Activated CD8-positive, alpha-beta T cell treated with anti-CD3 and anti-CD28 coated beads, Interleukin-2, amount 10 ng/mL, durations not matched to agents 7 days and 5 days (primary cell): ENCODE results near the gene PACS1. TPM values are rescaled to one million over a fixed set of nuclear protein-coding genes. Genes with fewer than 3 reads are reported as not detected.

Source experiments
- ATAC-seq: fragments of 150-1000 bp; cut with Tn5 transposase; one replicate; pipeline ENCODE4 v1.10.0; 2021; ENCODE audit warnings: moderate library complexity
- CTCF ChIA-PET: fragments of 350-600 bp; sonication (Branson Sonifier 250); formaldehyde crosslinking; loops from one replicate; lab custom pipeline; 2021; ENCODE audit warnings: antibody characterized with exemption; lab: Charles Lee
- POLR2A ChIA-PET: fragments of 350-600 bp; sonication (Branson Sonifier 250); formaldehyde crosslinking; loops from one replicate; lab custom pipeline; 2021; ENCODE audit warnings: antibody characterized with exemption; lab: Charles Lee
- DNase-seq: peaks from one replicate; pipeline ENCODE4 v3.0.0-alpha.2; 2020
- H3K27ac Mint-ChIP-seq: one replicate; pipeline ENCODE4 v1.8.0; 2021; ENCODE audit warnings: mild to moderate bottlenecking, mixed read lengths
- H3K27me3 Mint-ChIP-seq: one replicate; pipeline ENCODE4 v1.8.0; 2021; ENCODE audit warnings: low read depth, mixed read lengths
- H3K36me3 Mint-ChIP-seq: one replicate; pipeline ENCODE4 v1.8.0; 2021; ENCODE audit warnings: low read depth, mixed read lengths
- H3K4me1 Mint-ChIP-seq: one replicate; pipeline ENCODE4 v1.8.0; 2021; ENCODE audit warnings: low read depth, mixed read lengths
- H3K4me3 Mint-ChIP-seq: one replicate; pipeline ENCODE4 v1.8.0; 2021; ENCODE audit warnings: mild to moderate bottlenecking, mixed read lengths
- H3K9me3 Mint-ChIP-seq: one replicate; pipeline ENCODE4 v1.8.0; 2022; ENCODE audit warnings: mixed read lengths; ENCODE audit not compliant: insufficient read depth
- total RNA-seq, 2 experiments: library from RNA; stranded (reverse); gene quantifications; one replicate each; pipeline ENCODE4 v1.2.3, GENCODE V29; 2021

PACS1 gene
- total RNA-seq, 2 experiments from 2014 or later, result 84.6 to 91.6 TPM

DNA sequence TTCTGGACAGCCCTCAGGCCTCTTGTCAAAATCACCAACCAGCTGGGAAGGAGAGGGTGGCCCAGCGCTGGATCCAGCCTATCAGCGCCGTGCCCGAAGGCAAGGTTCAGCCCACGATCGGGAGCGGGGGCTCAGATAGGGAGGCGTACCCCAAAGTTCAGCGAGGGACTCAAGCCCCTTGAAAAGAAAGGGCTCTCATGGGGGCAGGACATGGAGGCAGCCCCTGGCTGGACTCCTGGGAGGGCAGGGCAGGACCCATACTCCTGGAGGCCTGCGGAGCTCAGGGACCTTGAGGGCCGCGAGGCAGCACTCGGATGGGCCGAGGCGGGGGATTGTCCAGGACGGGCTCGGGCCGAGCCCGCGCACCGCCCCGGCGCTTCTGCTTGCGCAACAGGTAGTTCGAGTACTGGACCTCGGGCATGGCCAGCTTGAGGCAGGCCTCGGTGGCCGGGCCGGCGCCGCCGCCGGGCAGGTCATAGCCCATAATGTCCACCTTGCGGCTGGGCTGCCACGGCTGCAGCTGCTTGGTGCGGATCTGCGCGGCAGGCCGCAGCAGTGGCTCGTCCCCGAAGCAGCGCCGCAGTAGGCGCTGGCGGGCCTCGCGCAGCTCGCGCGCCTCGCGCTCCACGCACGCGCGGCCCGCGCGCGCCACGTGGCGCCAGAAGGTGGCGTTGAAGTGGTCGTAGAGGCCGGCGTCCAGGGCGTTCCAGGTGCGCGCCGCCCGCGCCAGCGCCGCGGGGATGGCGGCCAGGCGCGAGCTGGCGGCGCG lies 27.7 kb upstream of the PACS1 start:
- Mint-ChIP-seq H3K27me3 (no peaks in the 10 kb centered on the region), H3K36me3 (no peaks in the 10 kb centered on the region), H3K9me3 (no peaks in the 10 kb centered on the region), H3K4me3 (no peak overlapping the region), H3K4me1 (peaks cover 9% of the 10 kb centered on the region), H3K27ac (no peak overlapping the region)
- DNase-seq (no peak), ATAC-seq (no peak)
- POLR2A ChIA-PET, result interaction anchor here (1.0 kb wide), 1 partner anchor 10 kb away, joined by 3 read pairs; the partner anchor contains the start of gene SF3B2
- CTCF ChIA-PET, result interaction anchor here (0.6 to 1.6 kb wide), 2 partner anchors 8 to 1193 kb away, joined by 3 read pairs; no protein-coding TSS in a partner anchor

- CTCF ChIA-PET, result interaction anchor here (0.6 to 4.0 kb wide), 16 partner anchors 7 to 1194 kb away, joined by 3 to 61 read pairs (median 6); partner anchors contain the start of genes BANF1, CATSPER1, KAT5 and PACS1
- DNase-seq (no peak), ATAC-seq (no peak)
- Mint-ChIP-seq H3K27ac (no peak overlapping the region), H3K27me3 (peaks cover 4% of the 10 kb centered on the region), H3K9me3 (no peaks in the 10 kb centered on the region), H3K4me1 (peaks cover 9% of the 10 kb centered on the region), H3K36me3 (no peaks in the 10 kb centered on the region), H3K4me3 (no peak overlapping the region)
- POLR2A ChIA-PET, result interaction anchor here (1.0 kb wide), 1 partner anchor 9 kb away, joined by 3 read pairs; the partner anchor contains the start of gene SF3B2
Measured at GRCh38 chr11:66042996-66043906, 26.8 kb upstream of the PACS1 start.

GRCh38 chr11:66044757-66045156 lies 25.3 kb upstream of the PACS1 start:
- no peak for DNase-seq
- Mint-ChIP-seq H3K9me3 (no peaks in the 10 kb centered on the region), H3K36me3 (no peaks in the 10 kb centered on the region), H3K4me1 (peaks cover 14% of the 10 kb centered on the region), H3K27me3 (peaks cover 11% of the 10 kb centered on the region), H3K4me3 (no peak overlapping the region), H3K27ac (no peak overlapping the region)
- ATAC-seq, result peak; percentile 7
- CTCF ChIA-PET, result interaction anchor here (0.6 to 4.0 kb wide), 55 partner anchors 8 to 392 kb away, joined by 3 to 61 read pairs (median 4); partner anchors contain the start of genes BANF1, CATSPER1, CST6 and EIF1AD
- POLR2A ChIA-PET, result interaction anchor here (1.2 to 1.5 kb wide), 2 partner anchors 15 to 42 kb away, joined by 3 read pairs; partner anchors contain the start of genes BANF1 and EIF1AD

DNA sequence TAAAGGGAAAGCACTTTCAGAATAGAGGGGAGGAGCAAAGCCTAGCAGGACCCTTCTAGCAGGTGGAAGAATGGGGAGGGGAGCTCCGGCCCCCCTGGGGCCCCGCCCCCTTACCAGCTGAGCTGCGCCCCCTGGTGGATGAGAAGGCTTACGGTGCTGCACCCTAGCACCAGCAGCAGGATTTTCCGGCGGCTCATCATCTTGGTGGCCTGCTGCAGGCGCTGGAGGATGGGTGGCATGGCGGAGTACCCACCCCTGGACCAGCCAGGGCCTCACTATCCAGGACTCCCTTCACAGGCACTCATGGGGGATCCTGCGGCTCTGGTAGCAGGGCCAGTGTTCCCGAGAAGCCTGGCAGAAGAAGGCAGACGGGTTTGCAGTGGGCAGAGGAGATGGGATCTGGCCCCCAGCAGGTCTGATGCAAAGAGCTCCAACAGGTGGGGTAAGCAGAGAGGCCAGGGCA lies 24.9 kb upstream of the PACS1 start:
- POLR2A ChIA-PET, result interaction anchor here (1.2 to 1.5 kb wide), 2 partner anchors 15 to 43 kb away, joined by 3 read pairs; partner anchors contain the start of genes BANF1 and EIF1AD
- peak; percentile 95 for ATAC-seq
- H3K27ac Mint-ChIP-seq, result no peak overlapping the region

GRCh38 chr11:66046901-66047300 lies 23.2 kb upstream of the PACS1 start:
- peaks cover 25% of the 10 kb centered on the region for H3K4me1 Mint-ChIP-seq
- H3K27ac Mint-ChIP-seq, result no peak overlapping the region
- peaks cover 11% of the 10 kb centered on the region for H3K27me3 Mint-ChIP-seq
- no peak overlapping the region for H3K4me3 Mint-ChIP-seq
- DNase-seq, result no peak
- H3K9me3 Mint-ChIP-seq, result no peaks in the 10 kb centered on the region
- POLR2A ChIA-PET, result no interaction called here
- CTCF ChIA-PET, result interaction anchor here (0.6 to 4.0 kb wide), 6 partner anchors 12 to 357 kb away, joined by 3 to 61 read pairs (median 13); partner anchors contain the start of gene PACS1
- ATAC-seq, result no peak
- no peaks in the 10 kb centered on the region for H3K36me3 Mint-ChIP-seq

More for the DNA sequence above, 24.9 kb upstream of the PACS1 start:
- Mint-ChIP-seq H3K27me3 (peaks cover 11% of the 10 kb centered on the region), H3K4me3 (no peak overlapping the region), H3K4me1 (peaks cover 14% of the 10 kb centered on the region), H3K9me3 (no peaks in the 10 kb centered on the region), H3K36me3 (no peaks in the 10 kb centered on the region)
- CTCF ChIA-PET, result interaction anchor here (0.6 to 4.0 kb wide), 55 partner anchors 8 to 392 kb away, joined by 3 to 61 read pairs (median 4); partner anchors contain the start of genes BANF1, CATSPER1, CST6 and EIF1AD
- peak; percentile 86 for DNase-seq

DNA sequence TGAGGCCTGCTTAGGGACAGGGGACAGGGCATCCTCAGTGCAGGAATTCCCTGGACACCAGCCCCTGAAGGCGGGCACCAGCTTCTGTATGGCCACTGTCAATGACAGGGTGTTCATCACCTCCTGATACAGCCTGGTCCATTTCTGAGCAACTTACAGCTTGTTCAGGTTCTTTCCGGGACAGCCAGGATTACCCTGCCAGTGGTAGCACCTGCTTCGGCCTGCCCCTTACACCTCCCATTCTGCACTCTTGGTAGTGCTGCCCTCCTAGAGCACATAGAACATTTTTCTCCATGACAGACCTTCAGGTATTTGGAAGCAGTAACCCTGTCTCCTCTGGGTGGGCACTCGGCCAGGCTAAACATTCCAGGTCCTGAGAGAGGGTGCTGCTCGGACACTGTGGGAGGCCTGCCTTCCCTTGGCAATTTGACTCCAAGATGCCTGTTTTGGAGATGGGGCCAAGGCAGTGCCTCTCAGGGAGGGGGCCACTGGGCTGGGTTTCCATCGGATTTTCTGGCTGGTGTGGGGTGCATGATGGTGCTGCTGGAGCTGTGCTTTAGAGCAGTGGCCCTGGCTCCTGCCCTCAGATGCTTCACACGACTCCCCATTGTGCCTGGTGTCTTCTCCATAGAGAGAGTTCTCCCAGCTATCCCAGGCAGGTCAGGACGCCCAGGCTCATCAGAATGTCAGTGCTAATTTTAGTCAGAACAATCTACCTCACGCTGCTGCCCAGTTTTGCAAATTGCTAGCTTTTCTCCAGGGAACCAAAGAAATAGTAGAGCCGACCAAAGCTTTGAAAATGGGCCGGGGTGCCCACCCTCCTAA lies 22.3 kb upstream of the PACS1 start:
- ChIA-PET POLR2A (interaction anchor here (0.6 kb wide), 1 partner anchor 790 kb away, joined by 3 read pairs; no protein-coding TSS in a partner anchor), CTCF (interaction anchor here (0.6 to 4.0 kb wide), 5 partner anchors 20 to 358 kb away, joined by 3 to 61 read pairs (median 3); partner anchors contain the start of gene PACS1)

GRCh38 chr11:66048547-66049323 lies 21.3 kb upstream of the PACS1 start, which contains the start of gene GAL3ST3:
Gene GAL3ST3, minus strand, starts transcription at chr11:66049161. Its CDS starts 3,746 bp downstream, at chr11:66045415.
- H3K36me3 Mint-ChIP-seq, result peaks cover 13% of the 10 kb centered on the region
- DNase-seq, result no peak
- H3K27me3 Mint-ChIP-seq, result peaks cover 11% of the 10 kb centered on the region
- ATAC-seq, result no peak
- H3K27ac Mint-ChIP-seq, result no peak within 1 kb of the TSS
- CTCF ChIA-PET, result interaction anchor here (0.7 to 1.2 kb wide), 3 partner anchors 19 to 269 kb away, joined by 3 to 4 read pairs (median 3); no protein-coding TSS in a partner anchor
- no peaks in the 10 kb centered on the region for H3K9me3 Mint-ChIP-seq
- POLR2A ChIA-PET, result interaction anchor here (0.6 kb wide), 1 partner anchor 789 kb away, joined by 3 read pairs; no protein-coding TSS in a partner anchor
- peaks cover 40% of the 10 kb centered on the region for H3K4me1 Mint-ChIP-seq
- H3K4me3 Mint-ChIP-seq, result peak within 1 kb of the TSS; percentile 31

More for the DNA sequence above, 22.3 kb upstream of the PACS1 start:
- Mint-ChIP-seq H3K27ac (no peak overlapping the region), H3K4me3 (no peak overlapping the region), H3K27me3 (peaks cover 11% of the 10 kb centered on the region), H3K36me3 (peaks cover 5% of the 10 kb centered on the region), H3K4me1 (peaks cover 30% of the 10 kb centered on the region), H3K9me3 (no peaks in the 10 kb centered on the region)
- ATAC-seq (no peak), DNase-seq (no peak)

DNA sequence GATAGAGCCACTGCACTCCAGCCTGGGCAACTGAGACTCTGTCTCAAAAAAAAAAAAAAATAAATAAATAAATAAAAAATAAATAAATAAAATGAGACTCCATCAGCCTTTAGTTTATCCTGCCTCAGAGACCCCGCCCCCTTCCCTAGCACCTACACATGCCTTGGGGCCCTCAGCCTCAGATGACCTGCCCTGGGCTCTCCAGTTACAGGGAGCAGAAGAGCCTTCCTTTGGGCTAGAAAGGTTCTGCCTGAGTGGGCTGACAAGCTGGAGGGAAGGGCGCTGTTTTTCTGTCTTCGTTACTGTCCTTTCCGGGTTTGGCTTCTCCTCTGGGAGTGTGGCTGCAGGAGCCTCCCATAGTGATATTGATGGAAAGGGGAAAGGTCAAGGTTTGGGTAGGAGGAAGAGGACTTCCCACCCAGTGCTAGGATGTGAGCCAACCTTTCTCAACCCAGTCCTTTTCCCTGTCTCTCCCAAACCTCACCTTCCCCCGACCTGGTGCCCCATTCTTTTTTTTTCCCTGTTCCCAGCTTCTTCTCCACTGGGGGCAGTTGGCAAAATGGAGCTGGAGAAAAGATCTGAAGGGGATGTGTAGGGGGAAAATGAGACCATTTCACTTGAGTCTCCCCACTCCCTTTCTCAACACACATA lies 19.4 kb upstream of the PACS1 start:
- Mint-ChIP-seq H3K27ac (peak overlapping the region; percentile 82), H3K27me3 (peaks cover 11% of the 10 kb centered on the region), H3K9me3 (no peaks in the 10 kb centered on the region), H3K4me3 (peak overlapping the region; percentile 100), H3K4me1 (peaks cover 37% of the 10 kb centered on the region), H3K36me3 (peaks cover 28% of the 10 kb centered on the region)
- POLR2A ChIA-PET, result interaction anchor here (1.2 to 2.8 kb wide), 2 partner anchors 18 to 192 kb away, joined by 3 to 26 read pairs; partner anchors contain the start of gene PACS1
- ATAC-seq (no peak), DNase-seq (no peak)
- CTCF ChIA-PET, result interaction anchor here (0.7 to 6.2 kb wide), 4 partner anchors 8 to 28 kb away, joined by 3 to 81 read pairs (median 16); partner anchors contain the start of gene PACS1

DNA sequence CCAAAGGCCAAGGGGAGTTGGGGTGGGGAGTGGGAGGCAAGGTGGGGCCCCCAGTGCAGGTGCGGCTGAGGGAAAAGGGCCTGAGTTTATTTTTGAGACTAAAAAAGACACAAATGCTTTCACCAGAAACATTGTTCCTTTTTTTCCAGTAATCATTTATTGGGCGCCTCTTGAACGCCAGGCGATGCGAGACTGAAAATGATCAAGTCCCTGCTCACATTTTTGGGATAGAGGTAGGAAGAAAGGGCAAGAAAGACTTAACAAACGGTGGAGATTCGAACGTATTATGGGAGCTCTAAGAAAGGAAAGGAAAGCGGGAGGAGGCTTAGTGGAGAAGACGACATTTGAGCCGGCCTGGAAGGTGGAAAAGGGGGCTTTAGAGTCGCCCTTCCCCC lies 18.7 kb upstream of the PACS1 start:
- peaks cover 32% of the 10 kb centered on the region for H3K36me3 Mint-ChIP-seq
- ChIA-PET POLR2A (interaction anchor here (0.9 to 2.8 kb wide), 8 partner anchors 9 to 193 kb away, joined by 3 to 26 read pairs (median 4); partner anchors contain the start of gene PACS1), CTCF (interaction anchor here (1.2 to 6.2 kb wide), 5 partner anchors 12 to 49 kb away, joined by 3 to 81 read pairs (median 13); partner anchors contain the start of genes BANF1 and PACS1)
- H3K4me3 Mint-ChIP-seq, result peak overlapping the region; percentile 100
- peak overlapping the region; percentile 82 for H3K27ac Mint-ChIP-seq
- peaks cover 11% of the 10 kb centered on the region for H3K27me3 Mint-ChIP-seq
- DNase-seq, result no peak
- no peak for ATAC-seq
- peaks cover 37% of the 10 kb centered on the region for H3K4me1 Mint-ChIP-seq
- no peaks in the 10 kb centered on the region for H3K9me3 Mint-ChIP-seq
